SH-SY5Y (cell line): ENCODE results near the gene TMEM123.

Experiments used
- GATA2 ChIP-seq: IDR thresholded peaks from 2 replicates; pipeline ENCODE4 v1.6.1; 2011; ENCODE audit warnings: mild to moderate bottlenecking, low read depth, low read length
- GATA3 ChIP-seq: IDR thresholded peaks from 2 replicates; pipeline ENCODE4 v1.6.1; 2011; ENCODE audit warnings: low read depth, mild to moderate bottlenecking, low read length, moderate library complexity

DNA sequence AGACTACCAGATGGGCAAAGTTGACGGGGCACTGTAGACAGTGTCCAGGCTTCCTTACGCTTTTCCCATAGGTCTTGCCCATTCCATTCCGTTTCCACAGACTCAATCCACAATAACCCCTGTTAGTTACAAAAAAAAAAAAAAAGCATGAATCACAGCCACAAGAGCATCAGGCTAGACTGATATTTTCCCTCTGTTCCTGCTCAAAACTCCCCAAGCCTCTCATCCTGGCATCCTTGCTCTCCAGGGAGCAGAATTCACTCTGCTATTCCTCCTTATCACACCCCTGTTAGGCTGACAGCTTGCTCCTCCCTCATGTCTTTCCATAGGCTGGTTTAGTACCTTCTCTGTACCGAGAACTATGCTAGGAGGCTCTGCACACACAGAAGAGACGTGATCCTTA is 42.2 kb downstream of the TMEM123 start:
- no peak for TF ChIP-seq GATA3
- peak; percentile 43; the same call in 1 of the 2 replicates for TF ChIP-seq GATA2
